GM23338 (cell line): ENCODE measurements around the gene KIF5A. TPM values are rescaled to one million over a fixed set of nuclear protein-coding genes. Genes with fewer than 3 reads are reported as not detected.
A peak's percentile ranks its signal among the peaks of the same experiment; 100 is the strongest.

Source experiments
- ATAC-seq: fragments of 200-7000 bp; cut with Tn5 transposase; 3 replicates; pipeline ENCODE4 v1.9.1; 2020
- DNase-seq: peaks from one replicate; pipeline ENCODE4 v3.0.0-alpha.2; 2015; ENCODE audit warnings: low spot score
- H2AFZ ChIP-seq: fragments of 200-600 bp; sonication (generic); 2 replicates; pipeline ENCODE4 v1.8.0; 2016; ENCODE audit warnings: antibody characterized with exemption, mild to moderate bottlenecking, moderate library complexity
- H3F3A ChIP-seq: fragments of 200-600 bp; sonication (generic); replicated peaks from 2 replicates; pipeline ENCODE4 v1.8.0; 2017; ENCODE audit warnings: antibody characterized with exemption, mixed run types, low read depth
- H3K27ac ChIP-seq: fragments of 200-600 bp; sonication (generic); 2 replicates; pipeline ENCODE4 v1.6.1; 2016; ENCODE audit warnings: low read depth
- H3K27me3 ChIP-seq: fragments of 200-600 bp; sonication (generic); 2 replicates; pipeline ENCODE4 v1.8.0; 2016; ENCODE audit warnings: mild to moderate bottlenecking, mixed run types, moderate library complexity; ENCODE audit not compliant: insufficient read depth
- H3K36me3 ChIP-seq: fragments of 200-600 bp; sonication (generic); 2 replicates; pipeline ENCODE4 v1.8.0; 2016; ENCODE audit warnings: mild to moderate bottlenecking; ENCODE audit not compliant: insufficient read depth
- H3K4me1 ChIP-seq: fragments of 200-600 bp; sonication (generic); 2 replicates; pipeline ENCODE4 v1.8.0; 2016; ENCODE audit warnings: mild to moderate bottlenecking, moderate library complexity; ENCODE audit not compliant: insufficient read depth
- H3K4me2 ChIP-seq: fragments of 200-600 bp; sonication (generic); 2 replicates; pipeline ENCODE4 v1.7.1; 2017; ENCODE audit warnings: mixed run types
- H3K4me3 ChIP-seq: fragments of 200-600 bp; sonication (generic); 2 replicates; pipeline ENCODE4 v1.6.1; 2016; ENCODE audit warnings: mixed run types
- H3K79me2 ChIP-seq: fragments of 200-600 bp; sonication (generic); replicated peaks from 2 replicates; pipeline ENCODE4 v1.8.0; 2017; ENCODE audit warnings: mild to moderate bottlenecking; ENCODE audit not compliant: insufficient read depth
- H3K9me2 ChIP-seq: fragments of 200-600 bp; sonication (generic); 2 replicates; pipeline ENCODE4 v1.8.0; 2017; ENCODE audit not compliant: insufficient read depth
- H4K20me1 ChIP-seq: fragments of 200-600 bp; sonication (generic); replicated peaks from 2 replicates; pipeline ENCODE4 v1.8.0; 2017; ENCODE audit warnings: mild to moderate bottlenecking; ENCODE audit not compliant: insufficient read depth
- H3K27ac Mint-ChIP-seq: 2 replicates; pipeline ENCODE4 v1.8.0; 2020; ENCODE audit warnings: inconsistent platforms, mild to moderate bottlenecking, moderate library complexity, mixed read lengths
- H3K27me3 Mint-ChIP-seq: 3 replicates; pipeline ENCODE4 v1.8.0; 2022; ENCODE audit warnings: low read depth, mild to moderate bottlenecking, moderate library complexity, mixed read lengths, inconsistent platforms; ENCODE audit not compliant: insufficient read depth, poor library complexity
- H3K36me3 Mint-ChIP-seq: 3 replicates; pipeline ENCODE4 v1.8.0; 2021; ENCODE audit warnings: low read depth, mild to moderate bottlenecking, inconsistent platforms, moderate library complexity, mixed read lengths
- H3K4me1 Mint-ChIP-seq: 3 replicates; pipeline ENCODE4 v1.8.0; 2020; ENCODE audit warnings: mild to moderate bottlenecking, inconsistent platforms, mixed read lengths
- H3K4me3 Mint-ChIP-seq: 3 replicates; pipeline ENCODE4 v1.8.0; 2021; ENCODE audit warnings: moderate library complexity, mild to moderate bottlenecking, inconsistent platforms, mixed read lengths
- H3K9me3 Mint-ChIP-seq: 3 replicates; pipeline ENCODE4 v1.8.0; 2020; ENCODE audit warnings: moderate library complexity, mild to moderate bottlenecking, inconsistent platforms, mixed read lengths
- CREB1 ChIP-seq: fragments of 250-450 bp; sonication (Bioruptor Pico); IDR thresholded peaks from 2 replicates; pipeline ENCODE4 v1.5.0; 2020; ENCODE audit warnings: low read depth, mild to moderate bottlenecking, moderate library complexity
- EZH2 ChIP-seq: fragments of 200-600 bp; sonication (generic); IDR thresholded peaks from one replicate; pipeline ENCODE4 v1.8.0; 2017; ENCODE audit warnings: antibody characterized with exemption, mild to moderate bottlenecking, low read depth; ENCODE audit not compliant: unreplicated experiment
- EZH2phosphoT487 ChIP-seq: fragments of 200-600 bp; sonication (generic); IDR thresholded peaks from one replicate; pipeline ENCODE4 v1.8.1; 2018; ENCODE audit warnings: antibody characterized with exemption; ENCODE audit not compliant: unreplicated experiment
- JUNB ChIP-seq: IDR thresholded peaks from one replicate; pipeline ENCODE4 v1.6.1; 2016; ENCODE audit warnings: antibody characterized with exemption; ENCODE audit not compliant: unreplicated experiment
- NANOG ChIP-seq: IDR thresholded peaks from 2 replicates; pipeline ENCODE4 v1.6.1; 2016; ENCODE audit warnings: antibody characterized with exemption, borderline replicate concordance
- ZNF114 ChIP-seq: fragments of 250-450 bp; sonication (Bioruptor Pico); IDR thresholded peaks from 2 replicates; pipeline ENCODE4 v1.5.0; 2020; ENCODE audit warnings: mild to moderate bottlenecking, moderate library complexity
- ZNF331 ChIP-seq: fragments of 250-450 bp; sonication (Bioruptor Pico); IDR thresholded peaks from 2 replicates; pipeline ENCODE4 v1.5.0; 2020; ENCODE audit warnings: low read depth, mild to moderate bottlenecking, moderate library complexity
- polyA plus RNA-seq: library from polyadenylated mRNA; unstranded; fragments of >200 nt; fragmentation: Nextera tagmentation; extraction: Ambion mirVana; gene quantifications from 2 replicates; pipeline ENCODE4 v1.2.1, GENCODE V29; 2016
- total RNA-seq: library from RNA; depleted of rRNA; stranded (reverse); fragments of >200 nt; shearing (Covaris generic); gene quantifications from 2 replicates; pipeline ENCODE4 v1.2.3, GENCODE V29; 2014
- TF ChIP-seq, protein P1 (sequence below): fragments of 250-450 bp; sonication (Bioruptor Pico); IDR thresholded peaks from 2 replicates; pipeline ENCODE4 v1.5.0; 2020; ENCODE audit warnings: mild to moderate bottlenecking, moderate library complexity
- TF ChIP-seq, protein P2 (sequence below): IDR thresholded peaks from one replicate; pipeline ENCODE4 v1.6.1; 2018; ENCODE audit warnings: antibody characterized with exemption; ENCODE audit not compliant: unreplicated experiment

KIF5A gene
- total and polyA plus RNA-seq, 2 experiments from 2014 or later = 11.1 to 21.3 TPM

DNA sequence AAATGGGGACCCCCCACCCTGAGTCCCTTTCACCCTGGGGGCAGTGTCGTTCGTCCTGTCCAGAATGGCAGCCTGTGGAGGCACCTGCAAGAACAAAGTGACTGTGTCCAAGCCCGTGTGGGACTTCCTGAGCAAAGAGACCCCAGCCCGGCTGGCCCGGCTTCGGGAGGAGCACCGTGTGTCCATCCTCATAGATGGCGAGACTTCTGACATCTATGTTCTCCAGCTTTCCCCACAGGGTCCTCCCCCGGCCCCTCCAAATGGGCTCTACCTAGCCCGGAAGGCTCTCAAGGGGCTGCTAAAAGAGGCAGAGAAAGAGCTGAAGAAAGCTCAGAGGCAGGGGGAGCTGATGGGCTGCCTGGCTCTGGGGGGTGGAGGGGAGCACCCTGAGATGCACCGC is 57.0 kb downstream of the KIF5A start:
- DNase-seq (no peak), ATAC-seq (no peak)
- no peaks in the 10 kb centered on the region; the same call in 1 of the 2 replicates for H4K20me1 ChIP-seq
- peak overlapping the region; percentile 16; the same call in 1 of the 3 replicates for H3K4me3 Mint-ChIP-seq
- peaks cover 37% of the 10 kb centered on the region for H3K4me1 ChIP-seq
- no peaks in the 10 kb centered on the region for H3K9me2 ChIP-seq
- peaks cover 26% of the 10 kb centered on the region for H3K36me3 Mint-ChIP-seq
- H3K4me2 ChIP-seq = no peak overlapping the region
- no peak overlapping the region for H2AFZ ChIP-seq
- no peak overlapping the region for H3K27ac ChIP-seq
- peaks cover 28% of the 10 kb centered on the region for H3K27me3 ChIP-seq
- H3K36me3 ChIP-seq = peaks cover 10% of the 10 kb centered on the region
- H3F3A ChIP-seq = peaks cover 9% of the 10 kb centered on the region; the same call in 1 of the 2 replicates
- H3K4me1 Mint-ChIP-seq = peaks cover 50% of the 10 kb centered on the region
- no peak overlapping the region for H3K4me3 ChIP-seq
- H3K79me2 ChIP-seq = peaks cover 12% of the 10 kb centered on the region
- no peak for TF ChIP-seq NANOG
- H3K27ac Mint-ChIP-seq = no peak overlapping the region
- peaks cover 37% of the 10 kb centered on the region for H3K27me3 Mint-ChIP-seq
- no peaks in the 10 kb centered on the region for H3K9me3 Mint-ChIP-seq

DNA sequence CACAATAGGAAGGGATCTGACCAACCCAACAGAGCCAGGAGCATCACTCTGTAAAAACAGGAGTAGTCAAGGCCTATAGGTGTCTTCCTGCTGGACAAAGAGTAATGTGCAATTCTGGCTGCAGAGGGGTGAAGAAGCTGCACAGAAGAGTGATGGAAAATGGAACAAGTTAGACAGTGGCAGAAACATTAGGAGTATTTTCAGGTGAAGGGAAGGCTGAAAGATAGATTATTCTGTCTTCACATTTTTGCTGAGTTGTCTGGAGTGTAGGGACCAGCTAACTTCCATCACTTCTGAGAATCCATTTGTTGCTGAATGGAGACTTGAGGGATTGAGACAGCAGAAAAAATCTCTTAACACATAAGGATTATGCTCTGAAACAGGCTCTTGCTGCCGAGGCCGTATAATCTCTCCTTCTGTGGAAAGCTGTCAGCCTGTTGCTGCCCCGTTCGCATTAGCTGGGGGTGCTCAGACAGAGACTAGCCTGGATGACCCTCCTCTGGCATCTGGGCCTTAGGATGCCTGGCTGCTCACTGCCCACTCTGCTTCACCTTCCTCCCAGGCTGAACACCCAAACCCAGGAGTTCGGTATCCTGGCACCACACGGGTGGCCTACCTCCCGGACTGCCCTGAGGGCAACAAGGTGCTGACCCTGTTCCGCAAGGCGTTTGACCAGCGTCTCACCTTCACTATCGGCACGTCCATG is 58.3 kb downstream of the KIF5A start:
- Mint-ChIP-seq H3K36me3 (peaks cover 19% of the 10 kb centered on the region), H3K4me1 (peaks cover 56% of the 10 kb centered on the region), H3K27me3 (peaks cover 47% of the 10 kb centered on the region), H3K9me3 (no peaks in the 10 kb centered on the region), H3K27ac (no peak overlapping the region), H3K4me3 (no peak overlapping the region; the same call in 2 of the 3 replicates)
- no peak for DNase-seq
- no peak overlapping the region for H3K4me3 ChIP-seq
- H3K27me3 ChIP-seq = peaks cover 41% of the 10 kb centered on the region
- peaks cover 9% of the 10 kb centered on the region; the same call in 1 of the 2 replicates for H3F3A ChIP-seq
- H3K36me3 ChIP-seq = peaks cover 4% of the 10 kb centered on the region; the same call in 1 of the 2 replicates
- ATAC-seq = no peak
- no peaks in the 10 kb centered on the region; the same call in 1 of the 2 replicates for H4K20me1 ChIP-seq
- H3K4me2 ChIP-seq = peak overlapping the region; percentile 97; the same call in 1 of the 2 replicates
- H3K27ac ChIP-seq = no peak overlapping the region
- TF ChIP-seq JUNB (no peak), ZNF114 (CRISPR knock-in tag) (no peak), CREB1 (no peak), ZNF331 (CRISPR knock-in tag) (no peak), EZH2 (no peak), EZH2phosphoT487 (no peak), NANOG (no peak)
- TF ChIP-seq, protein P1, sequence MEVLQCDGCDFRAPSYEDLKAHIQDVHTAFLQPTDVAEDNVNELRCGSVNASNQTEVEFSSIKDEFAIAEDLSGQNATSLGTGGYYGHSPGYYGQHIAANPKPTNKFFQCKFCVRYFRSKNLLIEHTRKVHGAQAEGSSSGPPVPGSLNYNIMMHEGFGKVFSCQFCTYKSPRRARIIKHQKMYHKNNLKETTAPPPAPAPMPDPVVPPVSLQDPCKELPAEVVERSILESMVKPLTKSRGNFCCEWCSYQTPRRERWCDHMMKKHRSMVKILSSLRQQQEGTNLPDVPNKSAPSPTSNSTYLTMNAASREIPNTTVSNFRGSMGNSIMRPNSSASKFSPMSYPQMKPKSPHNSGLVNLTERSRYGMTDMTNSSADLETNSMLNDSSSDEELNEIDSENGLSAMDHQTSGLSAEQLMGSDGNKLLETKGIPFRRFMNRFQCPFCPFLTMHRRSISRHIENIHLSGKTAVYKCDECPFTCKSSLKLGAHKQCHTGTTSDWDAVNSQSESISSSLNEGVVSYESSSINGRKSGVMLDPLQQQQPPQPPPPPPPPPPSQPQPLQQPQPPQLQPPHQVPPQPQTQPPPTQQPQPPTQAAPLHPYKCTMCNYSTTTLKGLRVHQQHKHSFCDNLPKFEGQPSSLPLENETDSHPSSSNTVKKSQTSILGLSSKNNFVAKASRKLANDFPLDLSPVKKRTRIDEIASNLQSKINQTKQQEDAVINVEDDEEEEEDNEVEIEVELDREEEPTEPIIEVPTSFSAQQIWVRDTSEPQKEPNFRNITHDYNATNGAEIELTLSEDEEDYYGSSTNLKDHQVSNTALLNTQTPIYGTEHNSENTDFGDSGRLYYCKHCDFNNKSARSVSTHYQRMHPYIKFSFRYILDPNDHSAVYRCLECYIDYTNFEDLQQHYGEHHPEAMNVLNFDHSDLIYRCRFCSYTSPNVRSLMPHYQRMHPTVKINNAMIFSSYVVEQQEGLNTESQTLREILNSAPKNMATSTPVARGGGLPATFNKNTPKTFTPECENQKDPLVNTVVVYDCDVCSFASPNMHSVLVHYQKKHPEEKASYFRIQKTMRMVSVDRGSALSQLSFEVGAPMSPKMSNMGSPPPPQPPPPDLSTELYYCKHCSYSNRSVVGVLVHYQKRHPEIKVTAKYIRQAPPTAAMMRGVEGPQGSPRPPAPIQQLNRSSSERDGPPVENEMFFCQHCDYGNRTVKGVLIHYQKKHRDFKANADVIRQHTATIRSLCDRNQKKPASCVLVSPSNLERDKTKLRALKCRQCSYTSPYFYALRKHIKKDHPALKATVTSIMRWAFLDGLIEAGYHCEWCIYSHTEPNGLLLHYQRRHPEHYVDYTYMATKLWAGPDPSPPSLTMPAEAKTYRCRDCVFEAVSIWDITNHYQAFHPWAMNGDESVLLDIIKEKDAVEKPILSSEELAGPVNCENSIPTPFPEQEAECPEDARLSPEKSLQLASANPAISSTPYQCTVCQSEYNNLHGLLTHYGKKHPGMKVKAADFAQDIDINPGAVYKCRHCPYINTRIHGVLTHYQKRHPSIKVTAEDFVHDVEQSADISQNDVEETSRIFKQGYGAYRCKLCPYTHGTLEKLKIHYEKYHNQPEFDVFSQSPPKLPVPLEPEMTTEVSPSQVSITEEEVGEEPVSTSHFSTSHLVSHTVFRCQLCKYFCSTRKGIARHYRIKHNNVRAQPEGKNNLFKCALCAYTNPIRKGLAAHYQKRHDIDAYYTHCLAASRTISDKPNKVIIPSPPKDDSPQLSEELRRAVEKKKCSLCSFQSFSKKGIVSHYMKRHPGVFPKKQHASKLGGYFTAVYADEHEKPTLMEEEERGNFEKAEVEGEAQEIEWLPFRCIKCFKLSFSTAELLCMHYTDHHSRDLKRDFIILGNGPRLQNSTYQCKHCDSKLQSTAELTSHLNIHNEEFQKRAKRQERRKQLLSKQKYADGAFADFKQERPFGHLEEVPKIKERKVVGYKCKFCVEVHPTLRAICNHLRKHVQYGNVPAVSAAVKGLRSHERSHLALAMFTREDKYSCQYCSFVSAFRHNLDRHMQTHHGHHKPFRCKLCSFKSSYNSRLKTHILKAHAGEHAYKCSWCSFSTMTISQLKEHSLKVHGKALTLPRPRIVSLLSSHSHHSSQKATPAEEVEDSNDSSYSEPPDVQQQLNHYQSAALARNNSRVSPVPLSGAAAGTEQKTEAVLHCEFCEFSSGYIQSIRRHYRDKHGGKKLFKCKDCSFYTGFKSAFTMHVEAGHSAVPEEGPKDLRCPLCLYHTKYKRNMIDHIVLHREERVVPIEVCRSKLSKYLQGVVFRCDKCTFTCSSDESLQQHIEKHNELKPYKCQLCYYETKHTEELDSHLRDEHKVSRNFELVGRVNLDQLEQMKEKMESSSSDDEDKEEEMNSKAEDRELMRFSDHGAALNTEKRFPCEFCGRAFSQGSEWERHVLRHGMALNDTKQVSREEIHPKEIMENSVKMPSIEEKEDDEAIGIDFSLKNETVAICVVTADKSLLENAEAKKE (CRISPR knock-in tag) = no peak
- TF ChIP-seq, protein P2, sequence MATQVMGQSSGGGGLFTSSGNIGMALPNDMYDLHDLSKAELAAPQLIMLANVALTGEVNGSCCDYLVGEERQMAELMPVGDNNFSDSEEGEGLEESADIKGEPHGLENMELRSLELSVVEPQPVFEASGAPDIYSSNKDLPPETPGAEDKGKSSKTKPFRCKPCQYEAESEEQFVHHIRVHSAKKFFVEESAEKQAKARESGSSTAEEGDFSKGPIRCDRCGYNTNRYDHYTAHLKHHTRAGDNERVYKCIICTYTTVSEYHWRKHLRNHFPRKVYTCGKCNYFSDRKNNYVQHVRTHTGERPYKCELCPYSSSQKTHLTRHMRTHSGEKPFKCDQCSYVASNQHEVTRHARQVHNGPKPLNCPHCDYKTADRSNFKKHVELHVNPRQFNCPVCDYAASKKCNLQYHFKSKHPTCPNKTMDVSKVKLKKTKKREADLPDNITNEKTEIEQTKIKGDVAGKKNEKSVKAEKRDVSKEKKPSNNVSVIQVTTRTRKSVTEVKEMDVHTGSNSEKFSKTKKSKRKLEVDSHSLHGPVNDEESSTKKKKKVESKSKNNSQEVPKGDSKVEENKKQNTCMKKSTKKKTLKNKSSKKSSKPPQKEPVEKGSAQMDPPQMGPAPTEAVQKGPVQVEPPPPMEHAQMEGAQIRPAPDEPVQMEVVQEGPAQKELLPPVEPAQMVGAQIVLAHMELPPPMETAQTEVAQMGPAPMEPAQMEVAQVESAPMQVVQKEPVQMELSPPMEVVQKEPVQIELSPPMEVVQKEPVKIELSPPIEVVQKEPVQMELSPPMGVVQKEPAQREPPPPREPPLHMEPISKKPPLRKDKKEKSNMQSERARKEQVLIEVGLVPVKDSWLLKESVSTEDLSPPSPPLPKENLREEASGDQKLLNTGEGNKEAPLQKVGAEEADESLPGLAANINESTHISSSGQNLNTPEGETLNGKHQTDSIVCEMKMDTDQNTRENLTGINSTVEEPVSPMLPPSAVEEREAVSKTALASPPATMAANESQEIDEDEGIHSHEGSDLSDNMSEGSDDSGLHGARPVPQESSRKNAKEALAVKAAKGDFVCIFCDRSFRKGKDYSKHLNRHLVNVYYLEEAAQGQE = no peak
- H3K4me1 ChIP-seq = peaks cover 45% of the 10 kb centered on the region
- no peaks in the 10 kb centered on the region for H3K9me2 ChIP-seq
- peaks cover 12% of the 10 kb centered on the region for H3K79me2 ChIP-seq
- H2AFZ ChIP-seq = no peak overlapping the region
